Activated CD4-positive, alpha-beta T cell treated with anti-CD3 and anti-CD28 coated beads, Interleukin-2, amount 50 U/mL, for 16 hours (primary cell): Measurements from ENCODE around the gene NPBWR2.
"Not testable (repeated sequence)": the region's sequence is repeated elsewhere in the genome, so short reads cannot be mapped to it uniquely, and the experiment has no call there.

ENCODE experiments used
- DNase-seq: peaks from one replicate; pipeline ENCODE4 v3.0.0-alpha.2; 2020

Gene NPBWR2

DNA sequence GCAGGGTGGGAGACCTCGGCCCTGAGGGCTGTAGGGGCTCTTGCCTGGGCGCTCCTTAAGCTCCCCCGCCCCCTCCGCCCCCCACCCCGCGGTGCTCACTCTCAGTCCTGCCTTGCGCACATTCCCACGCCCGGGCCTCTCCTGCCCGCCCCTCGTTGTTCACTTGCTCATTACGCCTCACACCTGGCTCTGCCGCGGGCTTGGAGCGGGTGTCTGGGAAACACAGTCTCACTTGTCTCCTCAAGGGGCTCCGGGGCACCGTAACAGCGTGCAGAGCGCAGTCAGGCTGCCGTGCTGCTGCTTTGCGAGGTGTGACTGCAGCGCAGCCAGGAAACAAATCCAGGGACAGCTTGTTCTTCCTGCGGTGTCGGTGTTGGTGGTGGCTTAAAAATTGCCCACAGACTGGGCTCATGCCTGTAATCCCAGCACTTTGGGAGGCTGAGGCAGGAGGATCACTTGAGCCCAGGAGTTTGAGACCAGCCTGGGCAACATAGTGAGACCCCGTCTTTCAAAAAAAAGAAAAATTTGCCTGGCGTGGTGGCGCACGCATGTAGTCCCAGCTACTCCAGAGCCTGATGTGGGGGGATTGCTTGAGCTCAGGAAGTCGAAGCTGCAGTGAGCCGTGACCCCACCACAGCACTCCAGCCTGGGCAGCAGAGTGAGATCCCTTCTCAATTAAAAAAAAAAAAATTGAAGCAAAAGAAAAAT is 4.6 kb downstream of the NPBWR2 start:
- no peak for DNase-seq

DNA sequence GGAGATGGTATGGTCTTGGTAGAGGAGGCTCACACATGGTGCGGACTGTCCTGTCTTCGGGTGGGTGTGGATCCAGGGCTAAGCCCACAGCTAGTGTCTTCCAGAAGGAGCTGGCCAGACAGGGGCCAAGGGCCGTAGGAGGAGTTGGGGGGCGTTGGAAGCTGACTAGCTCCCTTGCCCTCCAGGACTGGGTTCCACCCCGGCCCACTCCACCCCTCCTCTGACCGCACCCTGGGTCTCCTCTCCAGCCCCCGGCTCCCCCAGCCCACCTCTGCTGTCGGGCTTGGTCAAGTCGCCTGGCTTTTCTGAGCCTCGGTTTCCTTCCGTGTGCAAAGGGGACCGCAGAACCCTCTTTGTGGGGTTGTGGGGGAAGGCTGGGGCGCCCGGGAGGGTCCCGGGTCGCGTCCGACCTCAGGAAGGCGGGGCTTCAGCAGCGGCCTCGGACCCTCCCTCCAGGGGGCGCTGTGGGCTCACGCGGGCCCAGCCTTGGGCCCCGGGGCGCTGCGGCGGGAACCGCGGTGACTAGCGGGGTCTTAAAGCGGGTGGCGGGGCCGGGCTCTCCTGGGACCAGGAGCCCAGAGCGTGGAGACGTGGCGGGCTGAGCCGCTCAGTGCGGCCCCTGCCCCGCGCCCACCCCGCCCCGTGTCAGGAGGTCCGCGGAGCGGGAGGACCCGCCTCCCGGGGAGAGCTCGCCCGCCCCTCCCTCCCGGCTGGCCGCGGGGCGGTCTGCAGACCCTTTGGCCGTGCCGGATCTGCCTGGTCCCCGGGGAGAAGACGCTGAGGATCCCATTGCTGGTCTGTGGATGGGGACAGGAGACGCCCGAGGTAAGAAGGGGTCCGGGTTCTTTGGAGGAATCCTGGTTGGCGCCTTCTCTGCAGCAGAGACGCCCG is 5.4 kb downstream of the NPBWR2 start:
- peak; percentile 52 for DNase-seq

DNA sequence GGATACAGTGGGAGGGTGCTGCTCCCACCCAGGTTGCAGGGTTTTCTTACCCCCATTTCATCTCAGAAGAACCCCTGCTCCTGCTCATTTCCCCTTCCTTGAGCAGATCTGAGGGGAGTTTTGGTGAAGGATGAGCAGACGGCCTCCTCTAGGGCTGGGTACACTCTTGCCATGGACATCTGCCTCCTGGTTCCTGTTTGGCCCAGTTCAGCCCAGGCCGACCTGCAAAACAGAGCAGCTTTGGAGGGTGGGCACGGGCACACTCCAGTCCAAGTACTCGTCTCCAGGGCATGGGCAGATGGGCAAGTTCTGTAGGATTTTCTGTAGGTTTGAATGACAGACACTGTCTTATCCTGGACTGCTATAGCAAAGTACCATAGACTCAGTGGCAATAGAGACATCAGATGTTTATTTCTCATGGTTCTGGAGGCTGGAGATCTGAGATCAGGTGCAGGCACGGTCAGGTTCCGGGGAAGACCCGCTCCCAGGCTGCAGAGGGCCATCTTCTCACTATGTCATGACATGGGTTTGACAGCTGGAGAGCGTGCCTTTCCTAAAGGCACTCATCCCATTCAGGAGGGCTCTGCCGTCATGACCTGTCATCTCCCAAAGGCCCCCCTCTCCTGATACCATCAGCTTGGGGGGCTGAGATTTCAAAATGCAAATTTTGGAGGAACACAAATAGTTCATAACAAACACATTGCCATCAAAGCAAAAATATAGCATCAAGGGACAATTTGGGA is 6.2 kb downstream of the NPBWR2 start:
- no peak for DNase-seq

DNA sequence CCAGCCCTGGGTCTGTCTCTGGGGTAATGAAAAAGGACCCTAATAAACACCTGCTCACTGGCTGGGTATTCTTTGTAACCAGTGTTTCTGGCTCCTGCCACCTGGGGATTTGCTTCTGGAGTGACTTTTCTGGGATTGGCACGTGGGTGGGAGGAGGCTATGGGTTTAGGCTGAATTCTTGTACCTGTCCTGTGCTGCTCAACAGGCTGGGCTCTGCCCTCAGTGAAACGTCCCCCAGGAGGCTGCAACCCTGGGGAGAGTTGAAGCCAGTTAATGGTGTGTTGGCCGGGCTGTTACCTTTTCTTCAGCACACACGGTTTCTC is 6.8 kb downstream of the NPBWR2 start:
- DNase-seq: no peak

DNA sequence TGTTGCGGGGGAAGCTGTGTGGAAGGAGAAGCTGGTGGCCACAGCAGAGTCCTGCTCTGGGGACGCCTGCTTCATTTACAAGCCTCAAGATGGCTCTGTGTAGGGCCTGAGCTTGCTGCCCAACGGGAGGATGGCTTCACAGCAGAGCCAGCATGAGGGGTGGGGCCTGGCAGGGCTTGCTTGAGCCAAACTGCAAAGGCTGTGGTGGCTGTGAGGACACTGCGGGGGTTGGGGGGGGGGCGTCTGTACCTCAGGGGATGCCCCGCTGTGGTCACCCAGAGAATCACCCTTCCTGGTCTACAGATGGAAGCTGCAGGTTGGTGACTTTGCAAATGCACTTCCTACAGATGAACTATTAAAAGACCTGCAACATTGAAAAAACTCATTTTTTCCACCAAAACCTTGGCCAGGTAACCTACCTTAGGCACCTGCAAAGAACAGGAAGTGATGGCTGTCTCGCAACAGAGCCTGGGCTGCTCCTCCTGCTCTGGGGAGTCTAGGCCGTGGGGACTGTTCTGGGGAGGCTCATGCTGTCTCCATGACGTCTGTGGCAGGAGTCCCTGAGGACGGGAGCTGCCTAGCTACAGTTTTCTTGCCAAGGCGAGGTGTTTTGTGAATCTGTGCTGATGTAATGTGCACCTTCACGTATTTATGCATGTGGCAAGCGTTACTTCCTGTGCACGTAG is 7.3 kb downstream of the NPBWR2 start:
- no peak for DNase-seq

GRCh38 chr20:64099086-64099786 is 8.1 kb downstream of the NPBWR2 start:
- no peak for DNase-seq

GRCh38 chr20:64098471-64099013 is 8.8 kb downstream of the NPBWR2 start:
- DNase-seq: no peak

GRCh38 chr20:64096535-64096934 is 10.8 kb downstream of the NPBWR2 start:
- no peak for DNase-seq

- no peak for DNase-seq
Observed at GRCh38 chr20:64095927-64096326, 11.4 kb downstream of the NPBWR2 start.

DNA sequence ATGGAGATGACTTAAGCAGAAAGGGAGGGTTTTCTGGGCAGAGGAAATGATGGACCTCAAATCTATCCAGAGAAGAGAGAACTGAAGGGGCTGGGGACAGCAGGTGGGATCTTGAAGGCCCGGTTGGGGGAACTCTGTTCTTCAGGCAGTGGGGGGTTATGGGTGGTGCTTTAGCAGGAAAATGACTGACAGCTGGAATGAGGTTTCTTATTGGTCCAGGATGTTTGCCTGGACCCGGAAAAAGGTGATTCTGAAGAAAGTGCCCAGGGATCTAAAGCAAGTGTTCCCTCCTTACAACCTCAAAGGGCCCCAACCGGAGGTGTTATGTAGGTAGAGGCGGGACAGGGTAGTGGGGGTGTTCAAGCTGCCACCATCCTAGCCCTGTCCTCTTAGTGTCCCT is 11.9 kb downstream of the NPBWR2 start:
- no peak for DNase-seq

- DNase-seq: no peak
Observed at GRCh38 chr20:64093013-64093503, 14.3 kb downstream of the NPBWR2 start.

GRCh38 chr20:64092258-64093012 is 14.9 kb downstream of the NPBWR2 start:
- DNase-seq: no peak

DNA sequence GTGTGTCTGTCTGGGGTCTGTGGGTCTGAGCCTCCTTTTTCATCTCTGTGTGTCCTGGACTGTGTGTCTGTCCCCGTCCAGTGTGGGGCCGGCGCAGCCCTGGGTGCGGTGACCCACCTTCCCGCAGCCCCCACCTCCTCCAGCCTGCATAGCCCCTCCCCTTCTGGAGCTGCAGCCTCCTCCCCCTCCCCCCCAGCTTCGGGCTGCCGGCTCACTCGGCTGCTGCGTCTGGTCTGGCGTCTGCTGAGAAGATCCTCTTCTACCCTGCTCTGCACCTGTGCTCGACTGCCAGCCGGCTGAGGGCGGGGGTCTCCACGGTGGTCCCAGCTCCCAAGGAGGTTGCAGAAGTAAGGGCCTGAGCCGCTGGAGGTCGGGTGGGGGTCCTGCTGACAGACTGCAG is 15.6 kb downstream of the NPBWR2 start:
- DNase-seq: no peak

GRCh38 chr20:64091340-64091739 is 16.0 kb downstream of the NPBWR2 start:
- no peak for DNase-seq

GRCh38 chr20:64090165-64090564 is 17.2 kb downstream of the NPBWR2 start:
- DNase-seq: no peak

GRCh38 chr20:64088586-64088985 is 18.8 kb downstream of the NPBWR2 start:
- DNase-seq: not testable (repeated sequence)

DNA sequence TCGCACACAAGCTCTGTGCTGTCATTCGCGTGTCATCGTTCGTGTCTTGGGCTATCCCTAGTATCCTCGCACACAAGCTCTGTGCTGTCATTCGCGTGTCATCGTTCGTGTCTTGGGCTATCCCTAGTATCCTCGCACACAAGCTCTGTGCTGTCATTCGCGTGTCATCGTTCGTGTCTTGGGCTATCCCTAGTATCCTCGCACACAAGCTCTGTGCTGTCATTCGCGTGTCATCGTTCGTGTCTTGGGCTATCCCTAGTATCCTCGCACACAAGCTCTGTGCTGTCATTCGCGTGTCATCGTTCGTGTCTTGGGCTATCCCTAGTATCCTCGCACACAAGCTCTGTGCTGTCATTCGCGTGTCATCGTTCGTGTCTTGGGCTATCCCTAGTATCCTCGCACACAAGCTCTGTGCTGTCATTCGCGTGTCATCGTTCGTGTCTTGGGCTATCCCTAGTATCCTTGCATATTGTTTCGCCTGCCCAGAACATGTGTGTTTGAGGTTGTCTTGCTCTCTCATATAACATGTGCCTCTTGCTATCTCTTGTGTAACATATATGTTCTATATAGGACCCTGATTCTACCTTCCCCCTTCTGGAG is 20.0 kb downstream of the NPBWR2 start:
- DNase-seq: not testable (repeated sequence)

DNA sequence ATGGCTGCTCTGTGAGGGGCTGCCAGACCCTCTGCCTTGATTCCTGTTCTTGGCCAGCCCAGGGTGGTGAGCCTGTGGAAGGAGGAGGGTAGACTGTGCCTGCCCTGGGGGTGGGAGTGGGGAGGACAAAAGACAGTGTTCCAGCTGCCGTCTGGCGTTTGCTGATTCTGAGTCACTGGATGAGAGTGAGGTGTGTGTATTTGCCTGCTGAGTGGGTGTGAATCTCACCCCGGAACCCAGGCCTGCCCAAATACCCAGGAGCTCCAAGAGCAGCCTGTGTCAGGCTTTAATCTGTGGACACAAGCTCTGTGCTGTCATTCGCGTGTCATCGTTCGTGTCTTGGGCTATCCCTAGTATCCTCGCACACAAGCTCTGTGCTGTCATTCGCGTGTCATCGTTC is 20.6 kb downstream of the NPBWR2 start:
- no peak for DNase-seq

- no peak for DNase-seq
Observed at GRCh38 chr20:64084685-64085152, 22.6 kb downstream of the NPBWR2 start.
